GM12891 (cell line): Measurements from ENCODE around the gene CASP9.
"Not testable (repeated sequence)": the region's sequence is repeated elsewhere in the genome, so short reads cannot be mapped to it uniquely, and the experiment has no call there.

Source experiments
- DNase-seq: peaks from one replicate; pipeline ENCODE4 v3.0.0; 2011; ENCODE audit warnings: low spot score; ENCODE audit not compliant: insufficient read length
- FAIRE-seq: peaks from 2 replicates; lab custom pipeline; 2011; peaks lifted over from hg19 to GRCh38; lab: Jason Lieb, UNC
- PAX5 ChIP-seq: IDR thresholded peaks from 2 replicates; pipeline ENCODE4 v1.6.1; 2011; ENCODE audit warnings: low read length, moderate library complexity, mild to moderate bottlenecking; ENCODE audit not compliant: insufficient read depth, severe bottlenecking
- POLR2A ChIP-seq: IDR thresholded peaks from 2 replicates; pipeline ENCODE4 v1.6.1; 2011; ENCODE audit warnings: low read depth, low read length, control low read depth
- POLR2AphosphoS5 ChIP-seq: IDR thresholded peaks from 2 replicates; pipeline ENCODE4 v1.6.1; 2011; ENCODE audit warnings: low read depth, low read length, control low read depth
- POU2F2 ChIP-seq: IDR thresholded peaks from 2 replicates; pipeline ENCODE4 v1.6.1; 2011; ENCODE audit warnings: low read depth, mild to moderate bottlenecking, control low read depth, low read length, moderate library complexity
- SPI1 ChIP-seq: IDR thresholded peaks from 2 replicates; pipeline ENCODE4 v1.6.1; 2011; ENCODE audit warnings: low read depth, low read length, control low read depth
- TAF1 ChIP-seq: IDR thresholded peaks from 2 replicates; pipeline ENCODE4 v1.6.1; 2011; ENCODE audit warnings: low read depth, low read length, control low read depth

CASP9 gene

DNA sequence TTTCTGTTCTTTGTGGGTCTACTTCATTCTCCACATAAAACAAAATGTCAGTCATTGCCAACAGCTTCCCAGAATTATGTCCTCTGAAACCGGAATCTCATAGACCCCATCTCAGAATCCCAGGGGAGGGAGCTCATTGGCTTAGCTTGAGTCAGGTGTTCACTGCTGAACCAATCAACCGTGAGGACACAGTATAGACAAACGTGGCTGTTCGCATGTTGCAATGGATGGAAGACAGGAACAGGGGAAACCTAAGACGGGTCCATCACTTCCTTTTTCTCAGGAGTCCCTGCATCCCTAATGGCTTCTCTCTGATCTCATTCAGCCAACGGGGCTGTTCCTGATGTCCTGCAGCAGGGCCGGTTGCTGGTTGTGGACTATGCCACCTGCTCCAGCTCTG lies 58.3 kb downstream of the CASP9 start:
- DNase-seq (no peak), FAIRE-seq (no peak)
- TF ChIP-seq POU2F2: no peak
- no peak for TF ChIP-seq SPI1
- TF ChIP-seq POLR2A: no peak
- no peak for TF ChIP-seq POLR2AphosphoS5
- TF ChIP-seq TAF1: no peak
- no peak for TF ChIP-seq PAX5

DNA sequence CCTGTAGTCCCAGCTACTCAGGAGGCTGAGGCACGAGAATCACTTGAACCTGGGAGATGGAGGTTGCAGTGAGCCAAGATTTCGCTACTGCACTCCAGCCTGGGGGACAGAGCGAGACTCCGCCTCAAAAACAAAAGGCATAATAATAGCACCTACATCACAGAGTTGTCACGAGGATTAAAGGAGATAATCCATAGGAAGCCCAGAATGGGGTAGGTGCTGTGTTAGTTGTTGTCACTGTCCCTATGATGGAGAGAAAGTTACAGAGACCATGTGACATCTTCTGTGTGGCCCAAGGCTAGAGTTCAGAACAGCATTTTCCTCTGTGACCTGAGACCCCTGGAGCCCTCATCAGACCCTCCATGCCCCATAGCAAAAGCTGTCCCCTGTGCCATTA lies 60.1 kb downstream of the CASP9 start:
- not testable (repeated sequence) for FAIRE-seq, DNase-seq

GRCh38 chr1:15463064-15463800 lies 60.8 kb downstream of the CASP9 start:
- not testable (repeated sequence) for DNase-seq, FAIRE-seq

- no peak for DNase-seq
- TF ChIP-seq TAF1 (no peak), PAX5 (no peak), POLR2A (no peak), SPI1 (no peak), POU2F2 (no peak), POLR2AphosphoS5 (no peak)
- no peak for FAIRE-seq
These were observed 63.3 kb downstream of the CASP9 start for GRCh38 chr1:15460708-15461095.

- FAIRE-seq (no peak), DNase-seq (no peak)
- TF ChIP-seq POLR2AphosphoS5: no peak
- TF ChIP-seq SPI1: no peak
- no peak for TF ChIP-seq PAX5
- no peak for TF ChIP-seq TAF1
- TF ChIP-seq POU2F2: no peak
These were observed 64.0 kb downstream of the CASP9 start for GRCh38 chr1:15459771-15460707.

- DNase-seq, FAIRE-seq: not testable (repeated sequence)
These were observed 65.6 kb downstream of the CASP9 start for GRCh38 chr1:15458388-15458787.

GRCh38 chr1:15457585-15457984 lies 66.4 kb downstream of the CASP9 start:
- DNase-seq (no peak), FAIRE-seq (no peak)
- TF ChIP-seq POLR2A (no peak), PAX5 (no peak), SPI1 (no peak), POLR2AphosphoS5 (no peak), POU2F2 (no peak), TAF1 (no peak)

DNA sequence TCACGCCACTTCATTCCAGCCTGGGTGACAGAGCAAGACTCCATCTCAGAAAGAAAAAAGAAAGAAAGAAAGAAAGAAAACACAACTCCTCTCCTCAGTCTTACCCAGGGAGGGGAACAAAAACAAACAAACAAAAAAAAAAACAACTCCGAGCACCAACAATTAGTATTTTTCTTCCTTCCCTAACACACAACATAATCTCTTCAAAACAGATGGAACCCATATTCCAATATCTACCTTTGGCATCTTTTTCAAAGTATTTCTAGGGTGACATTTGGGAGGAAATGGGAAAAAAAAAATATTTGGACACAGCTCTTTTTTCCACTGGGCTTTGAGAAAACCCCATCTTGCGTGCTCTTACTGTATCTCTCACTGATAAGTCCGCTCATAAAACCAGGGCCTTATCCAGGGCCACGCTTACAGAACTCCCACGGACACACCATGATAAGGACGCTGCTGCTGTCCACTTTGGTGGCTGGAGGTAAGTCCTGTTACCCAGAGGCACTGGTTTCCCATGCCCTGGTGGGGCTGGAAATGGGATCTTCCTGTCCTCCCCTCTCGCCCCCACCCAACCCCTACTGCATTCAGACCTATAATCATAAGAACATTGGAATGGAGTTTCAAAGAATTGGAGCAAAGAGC lies 67.6 kb downstream of the CASP9 start, which contains the start of gene CELA2A:
CELA2A (plus strand) TSS at position 420 of the 642 bp plus-strand sequence; CDS start at position 442, 22 bp downstream.
- TF ChIP-seq TAF1: no peak
- no peak for TF ChIP-seq PAX5
- TF ChIP-seq POLR2A: no peak
- no peak for TF ChIP-seq POU2F2
- TF ChIP-seq POLR2AphosphoS5: no peak
- TF ChIP-seq SPI1: no peak
- FAIRE-seq (no peak), DNase-seq (no peak)

- no peak for DNase-seq
- peak; percentile 89 for FAIRE-seq
- TF ChIP-seq POLR2AphosphoS5: no peak
- TF ChIP-seq POLR2A: no peak
- TF ChIP-seq PAX5: no peak
- TF ChIP-seq POU2F2: peak; percentile 79; the same call in 1 of the 2 replicates
- no peak for TF ChIP-seq TAF1
- TF ChIP-seq SPI1: no peak
These were observed 68.5 kb downstream of the CASP9 start for GRCh38 chr1:15455522-15455921.

DNA sequence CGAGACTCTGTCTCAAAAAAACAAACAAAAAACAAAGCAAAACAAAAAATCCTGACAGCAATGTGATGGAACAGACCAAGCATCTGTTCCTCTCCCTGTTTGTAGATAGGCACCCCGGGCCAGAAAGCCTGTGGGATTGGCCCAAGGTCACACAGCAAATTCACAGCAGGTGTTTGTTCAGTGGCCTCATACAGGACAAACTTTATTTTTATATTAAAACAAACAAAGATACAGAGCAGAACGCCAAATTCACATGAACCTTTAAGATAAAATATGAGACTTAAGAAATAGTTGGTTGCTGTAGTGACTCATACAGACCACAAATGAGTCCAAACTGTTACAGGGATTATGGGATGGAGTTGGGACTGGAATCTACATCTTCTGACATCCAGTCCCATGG lies 69.8 kb downstream of the CASP9 start:
- DNase-seq: no peak
- no peak for FAIRE-seq

More for the DNA sequence above, 69.8 kb downstream of the CASP9 start:
- TF ChIP-seq POU2F2: no peak
- no peak for TF ChIP-seq SPI1
- no peak for TF ChIP-seq PAX5
- no peak for TF ChIP-seq TAF1
- TF ChIP-seq POLR2A: no peak
- TF ChIP-seq POLR2AphosphoS5: no peak
